HG03378 (cell line): Measurements from ENCODE around the gene LPIN2.
"Not testable (repeated sequence)": the region's sequence is repeated elsewhere in the genome, so short reads cannot be mapped to it uniquely, and the experiment has no call there.

Experiments
- ATAC-seq: cut with Tn5 transposase; IDR thresholded peaks from one replicate; pipeline ENCODE4 v1.9.1; 2021; ENCODE audit warnings: mild to moderate bottlenecking, moderate library complexity; ENCODE audit not compliant: unreplicated experiment

Gene LPIN2

GRCh38 chr18:3044931-3045698 lies 32.2 kb upstream of the LPIN2 start:
- ATAC-seq: no peak

DNA sequence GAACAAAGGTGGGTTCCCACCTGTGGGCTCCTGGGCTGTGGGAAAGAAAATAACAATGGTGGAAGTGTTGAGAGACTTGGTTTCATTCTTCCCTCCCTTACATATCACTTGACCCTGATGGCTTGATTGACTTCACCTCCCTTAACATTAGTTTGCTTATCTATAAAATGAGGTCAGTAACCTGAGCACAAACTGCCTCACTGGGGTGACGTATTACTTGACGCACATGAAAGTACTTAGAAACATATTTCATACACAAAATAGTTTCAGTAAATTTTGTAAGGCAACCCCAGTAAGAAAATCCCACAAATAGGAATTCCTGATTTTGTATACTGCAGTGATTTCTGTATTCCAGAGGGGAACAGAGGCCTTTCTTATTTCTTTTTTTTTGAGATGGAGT lies 29.4 kb upstream of the LPIN2 start:
- no peak for ATAC-seq

- ATAC-seq: no peak
Measured at GRCh38 chr18:3041843-3042242, 28.9 kb upstream of the LPIN2 start.

DNA sequence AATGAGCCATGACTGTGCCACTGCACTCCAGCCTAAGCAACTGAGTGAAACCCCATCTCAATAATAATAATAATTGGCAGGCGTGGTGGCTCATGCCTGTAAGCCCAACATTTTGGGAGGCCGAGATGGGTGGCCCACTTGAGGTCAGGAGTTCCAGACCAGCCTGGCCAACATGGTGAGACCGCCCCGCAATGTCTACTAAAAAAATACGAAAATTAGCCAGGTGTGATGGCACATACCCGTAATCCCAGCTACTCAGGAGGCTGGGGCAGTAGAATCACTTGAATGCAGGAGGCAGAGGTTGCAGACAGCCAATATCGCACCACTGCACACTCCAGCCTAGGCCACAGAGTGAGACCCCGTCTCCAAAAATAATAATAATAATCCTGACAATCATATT lies 27.9 kb upstream of the LPIN2 start:
- ATAC-seq: no peak

DNA sequence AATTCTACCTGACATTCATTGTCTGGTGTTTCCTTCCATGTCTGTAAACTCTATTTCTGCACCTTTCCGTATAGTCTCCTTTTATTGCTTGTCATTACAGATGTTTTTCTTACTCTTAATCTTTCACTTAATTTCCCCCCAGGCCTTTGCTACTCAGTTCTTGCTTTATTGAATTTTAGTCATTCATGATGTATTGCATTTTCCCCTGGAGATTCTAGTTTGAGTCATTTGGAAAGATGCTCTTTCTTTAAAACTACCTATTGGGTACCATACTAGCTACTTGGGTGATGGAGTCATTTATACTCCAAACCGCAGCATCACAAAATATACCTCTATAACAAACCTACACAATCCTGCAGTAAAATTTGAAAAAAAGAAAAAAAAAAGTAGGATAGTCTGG lies 27.2 kb upstream of the LPIN2 start:
- no peak for ATAC-seq

- peak; percentile 99 for ATAC-seq
Measured at GRCh38 chr18:3037423-3037915, 24.5 kb upstream of the LPIN2 start.

GRCh38 chr18:3036108-3036507 lies 23.2 kb upstream of the LPIN2 start:
- ATAC-seq: no peak

DNA sequence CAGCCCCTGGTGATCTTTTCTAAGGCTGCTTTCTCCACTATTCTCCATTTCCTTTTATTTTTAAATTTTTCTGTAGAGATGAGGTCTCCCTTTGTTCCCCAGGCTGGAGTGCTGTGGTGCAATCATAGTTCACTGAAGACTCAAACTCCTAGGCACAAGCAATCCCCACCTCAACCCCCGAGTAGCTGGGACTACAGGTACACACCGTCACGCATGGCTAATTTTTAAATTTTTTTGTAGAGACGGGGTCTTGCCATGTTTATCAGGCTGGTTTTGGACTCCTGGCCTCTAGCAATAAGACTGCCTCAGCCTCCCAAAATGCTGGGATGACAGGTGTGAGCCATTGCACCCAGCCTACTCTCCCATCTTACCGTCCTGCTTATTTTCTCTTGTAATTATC lies 22.7 kb upstream of the LPIN2 start:
- ATAC-seq: no peak

DNA sequence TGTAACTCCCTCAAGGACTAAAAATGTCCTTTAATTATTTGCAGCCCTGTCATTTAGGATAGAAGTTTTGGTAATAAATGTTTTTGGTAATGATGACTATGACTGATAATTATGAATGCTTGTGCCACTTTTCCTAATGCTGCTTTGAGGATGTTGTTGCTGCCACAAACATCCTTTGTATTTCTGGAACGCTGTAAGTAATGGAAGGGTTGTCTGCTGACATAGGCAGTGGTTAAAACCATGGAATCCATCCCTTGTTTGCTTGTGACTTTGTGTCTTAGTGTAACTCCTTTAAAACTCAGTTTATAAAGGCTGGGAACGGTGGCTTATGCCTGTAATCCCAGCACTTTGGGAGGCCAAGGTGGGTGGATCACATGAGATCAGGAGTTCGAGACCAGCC lies 19.8 kb upstream of the LPIN2 start:
- ATAC-seq: no peak

GRCh38 chr18:3029215-3029952 lies 16.4 kb upstream of the LPIN2 start:
- ATAC-seq: no peak

DNA sequence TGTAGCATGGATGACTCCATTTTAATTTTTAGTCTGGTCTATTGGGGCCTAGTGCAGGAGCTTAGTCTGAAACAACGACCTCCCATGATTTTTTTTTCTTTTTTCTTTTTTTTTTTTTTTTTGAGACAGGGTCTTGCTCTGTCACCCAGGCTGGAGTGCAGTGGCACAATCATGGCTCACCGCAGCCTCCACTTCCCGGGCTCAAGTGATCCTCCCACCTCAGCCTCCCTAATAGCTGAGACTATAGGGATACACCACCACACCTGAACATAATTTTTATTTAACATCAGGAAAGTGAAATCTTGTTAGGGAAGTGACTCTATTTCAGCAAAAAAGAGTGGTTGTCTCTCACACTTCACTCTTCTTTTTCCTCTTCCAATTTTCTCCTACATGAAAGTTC lies 15.2 kb upstream of the LPIN2 start:
- ATAC-seq: not testable (repeated sequence)

DNA sequence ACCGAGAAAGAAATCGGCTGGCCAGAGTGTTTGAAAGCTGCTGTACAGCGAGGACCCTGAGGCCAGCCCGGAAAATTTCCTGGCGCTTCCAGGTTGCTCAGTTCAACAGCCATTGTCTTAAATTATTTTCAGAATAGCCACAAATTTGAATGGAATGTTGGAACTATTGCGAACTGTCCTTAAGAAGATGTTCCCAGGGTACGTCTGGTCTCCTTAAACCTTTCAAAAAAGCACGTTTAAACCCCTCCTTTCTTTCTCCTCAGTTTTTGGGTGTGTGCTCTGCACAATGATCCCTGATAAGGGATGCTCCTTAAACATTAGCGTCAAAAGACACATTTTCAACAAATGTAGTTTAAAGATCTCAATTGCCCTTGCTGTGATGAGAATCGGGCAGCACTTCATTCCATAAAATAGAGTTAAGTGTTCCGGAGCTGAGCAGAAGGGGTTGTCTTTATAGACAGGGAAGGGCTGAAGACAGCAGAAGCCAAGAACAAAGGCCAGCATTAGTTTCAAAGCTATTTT lies 14.5 kb upstream of the LPIN2 start:
- ATAC-seq: no peak

GRCh38 chr18:3025544-3025943 lies 12.6 kb upstream of the LPIN2 start:
- ATAC-seq: no peak

DNA sequence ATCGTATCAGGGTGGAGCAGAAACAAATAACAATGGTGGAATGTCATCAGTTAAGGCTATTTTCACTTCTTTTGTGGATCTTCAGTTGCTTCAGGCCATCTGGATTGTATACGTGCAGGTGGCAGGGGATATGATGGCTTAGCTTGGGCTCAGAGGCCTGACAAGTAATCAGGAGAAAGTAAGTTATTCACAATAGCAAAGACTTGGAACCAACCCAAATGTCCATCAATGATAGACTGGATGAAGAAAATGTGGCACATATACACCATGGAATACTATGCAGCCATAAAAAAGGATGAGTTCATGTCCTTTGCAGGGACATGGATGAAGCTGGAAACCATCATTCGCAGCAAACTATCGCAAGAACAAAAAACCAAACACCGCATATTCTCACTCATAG lies 10.7 kb upstream of the LPIN2 start:
- not testable (repeated sequence) for ATAC-seq

- ATAC-seq: no peak
Measured at GRCh38 chr18:3016585-3017297, 3.8 kb upstream of the LPIN2 start.

- no peak for ATAC-seq
Measured at GRCh38 chr18:3015851-3016250, 2.9 kb upstream of the LPIN2 start.

- no peak for ATAC-seq
Measured at GRCh38 chr18:3015204-3015592, 2.3 kb upstream of the LPIN2 start.

DNA sequence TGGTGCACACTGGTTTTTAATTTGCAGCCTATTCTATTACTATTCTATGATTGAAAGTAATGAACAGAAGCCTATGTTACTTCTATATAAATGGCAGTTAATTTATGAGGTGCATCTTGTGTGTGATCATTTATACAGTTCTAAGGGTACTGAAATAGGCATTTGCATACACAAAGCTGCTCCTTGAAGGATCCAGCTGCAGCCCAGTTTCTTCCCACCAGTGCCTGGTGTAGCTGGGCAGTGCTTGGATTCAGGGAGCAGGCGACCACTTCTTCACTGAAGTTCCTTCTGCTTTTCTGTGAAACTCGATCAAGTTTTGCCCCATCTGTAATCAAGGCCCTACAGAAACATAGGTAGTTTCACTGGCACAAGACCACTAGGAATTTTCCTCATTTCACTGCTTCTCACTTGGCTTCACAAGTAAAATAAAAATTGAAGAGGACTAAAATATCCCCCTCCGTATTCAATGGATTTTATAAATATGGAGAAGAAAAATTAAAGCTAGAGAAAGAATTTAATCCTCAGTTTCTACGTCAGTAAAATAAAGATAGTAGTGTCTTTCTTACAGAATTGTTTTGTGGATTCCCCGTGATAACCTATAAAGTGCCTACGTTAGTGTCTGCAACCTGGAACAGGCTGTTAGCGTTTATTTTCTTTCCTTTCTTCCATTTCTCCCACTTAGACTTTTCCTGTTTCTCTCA lies 1.7 kb upstream of the LPIN2 start:
- no peak for ATAC-seq

DNA sequence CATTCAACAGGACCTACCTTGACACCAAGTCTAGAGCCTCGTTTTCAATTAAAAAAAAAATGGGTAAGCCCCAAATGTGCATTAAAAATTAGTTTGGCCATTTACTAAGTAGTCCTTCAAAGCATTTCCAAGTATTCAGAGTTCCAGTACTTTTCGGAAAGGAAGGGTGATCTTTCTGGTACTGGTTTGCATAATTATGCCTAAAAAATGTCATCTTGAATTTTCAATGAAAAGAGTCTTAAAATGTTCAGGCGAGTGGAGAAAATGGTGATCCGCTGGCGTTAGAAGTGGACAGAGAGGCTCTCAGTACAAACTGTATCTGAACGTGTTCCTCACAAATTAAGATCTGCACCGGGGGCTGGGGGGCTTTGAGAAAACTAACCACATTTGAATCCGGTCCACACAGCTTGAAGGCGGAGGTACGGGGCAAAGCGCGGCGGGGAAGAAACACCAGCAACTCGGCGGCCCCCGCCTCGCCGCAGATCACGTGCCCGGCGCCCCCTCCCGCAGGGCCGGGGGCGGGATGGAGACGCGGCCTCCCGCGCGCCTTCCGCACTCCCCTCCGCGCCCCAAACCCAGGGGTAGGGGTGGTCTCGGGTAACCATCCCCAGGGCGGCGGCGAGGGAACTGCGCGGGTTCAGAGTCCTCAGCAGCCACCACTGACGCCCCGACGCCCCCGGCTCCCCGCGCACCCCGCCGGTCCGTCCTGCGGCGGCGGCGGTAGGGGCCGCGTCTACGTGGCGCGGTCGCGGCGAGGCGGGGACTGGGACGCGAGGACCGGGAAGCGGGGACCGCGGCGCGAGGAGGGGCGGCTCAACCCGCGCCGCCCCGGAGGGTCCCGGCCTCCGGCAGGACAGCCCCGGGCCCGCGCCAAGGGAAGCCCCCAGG lies 564 bp downstream of the LPIN2 start:
- peak; percentile 19 for ATAC-seq

- ATAC-seq: no peak
Measured at GRCh38 chr18:3010086-3010485, 2.9 kb downstream of the LPIN2 start.
